Ascending aorta (tissue), 2 donors: ENCODE data around the gene MRPL55. TPM values are rescaled to one million over a fixed set of nuclear protein-coding genes. Genes with fewer than 3 reads are reported as not detected.
A peak's percentile ranks its signal among the peaks of the same experiment; 100 is the strongest.

Source experiments
- DNase-seq, 2 donors: peaks; one replicate each; pipeline ENCODE4 v3.0.0-alpha.2; 2019; ENCODE audit warnings: low spot score in 2 of 2
- H3K27ac ChIP-seq, 2 donors: fragments of 200-600 bp; sonication (generic); one replicate each; pipeline ENCODE4 v1.5.1; 2016 to 2017; ENCODE audit warnings: mild to moderate bottlenecking in 1 of 2
- H3K27me3 ChIP-seq: fragments of 200-600 bp; sonication (generic); one replicate; pipeline ENCODE4 v1.5.1; 2017
- H3K36me3 ChIP-seq, 2 donors: fragments of 200-600 bp; sonication (generic); one replicate each; pipeline ENCODE4 v1.5.1; 2016
- H3K4me1 ChIP-seq, 2 donors: fragments of 200-600 bp; sonication (generic); one replicate each; pipeline ENCODE4 v1.5.1; 2016 to 2017; ENCODE audit warnings: mild to moderate bottlenecking in 1 of 2
- H3K4me3 ChIP-seq, 2 donors: fragments of 200-600 bp; sonication (generic); one replicate each; pipeline ENCODE4 v1.5.1; 2016 to 2017; ENCODE audit warnings: mild to moderate bottlenecking in 1 of 2
- H3K9me3 ChIP-seq, 2 donors: fragments of 200-600 bp; sonication (generic); one replicate each; pipeline ENCODE4 v1.5.1; 2016
- intact Hi-C: fragments of 100-400 bp; cut with DNase I; formaldehyde crosslinking; loops from one replicate; pipeline ENCODE4 v1.15.1; 2023
- total RNA-seq: library from RNA; depleted of rRNA; stranded (reverse); fragments of >200 nt; gene quantifications from one replicate; pipeline ENCODE4 v1.1.0, GENCODE V29; 2016
- TF ChIP-seq, protein P1 (sequence below), 3 experiments: fragments of 200-600 bp in 2 of 3; fragments of 450-650 bp in 1 of 3; sonication (generic) in 2 of 3; IDR thresholded peaks; one replicate each; pipeline ENCODE4 v1.5.1; 2016 to 2019; ENCODE audit warnings: antibody characterized with exemption in 3 of 3, mild to moderate bottlenecking in 1 of 3, moderate library complexity in 1 of 3

The MRPL55 gene
- total RNA-seq, 1 donor from 2014 or later, result 23.6 TPM

DNA sequence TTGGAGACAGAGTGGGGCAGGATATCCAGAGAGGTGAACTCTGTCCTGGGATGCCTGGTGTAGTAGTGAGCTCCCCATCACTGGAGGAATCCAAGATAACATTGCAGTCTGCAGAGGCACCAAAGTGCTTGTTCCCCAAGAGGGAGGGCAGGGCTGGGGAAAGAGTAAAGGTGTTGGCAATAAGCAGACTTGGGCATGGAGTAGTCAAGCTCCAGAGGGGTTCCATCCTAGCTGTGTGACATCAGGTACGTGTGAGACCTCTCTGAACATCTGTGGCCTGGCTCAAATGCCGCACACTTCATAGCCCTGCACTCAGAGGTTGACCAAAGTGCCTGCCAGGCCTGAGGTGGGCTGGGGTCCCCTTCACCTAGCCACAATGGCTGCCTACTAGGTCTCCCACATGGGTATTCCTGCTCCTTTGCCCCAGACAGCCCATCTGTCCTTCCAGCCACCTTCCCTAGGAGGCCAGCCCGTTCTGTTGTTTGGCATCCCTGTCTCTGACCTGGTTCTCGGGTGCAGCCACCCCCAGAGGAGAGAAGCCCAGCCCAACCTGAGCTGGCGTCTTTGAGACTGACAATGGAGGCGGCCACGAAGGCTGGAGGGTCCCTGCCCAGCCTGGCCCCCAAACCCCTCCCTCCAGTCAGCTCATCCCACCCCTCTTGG lies 29.4 kb downstream of the MRPL55 start:
- H3K27me3 ChIP-seq, result no peaks in the 10 kb centered on the region
- H3K36me3 ChIP-seq, result no peaks in the 10 kb centered on the region
- H3K4me3 ChIP-seq, result no peak overlapping the region
- H3K4me1 ChIP-seq, result peaks cover 5 to 11% of the 10 kb centered on the region in 2 donors
- no peak overlapping the region for H3K27ac ChIP-seq
- TF ChIP-seq, protein P1, sequence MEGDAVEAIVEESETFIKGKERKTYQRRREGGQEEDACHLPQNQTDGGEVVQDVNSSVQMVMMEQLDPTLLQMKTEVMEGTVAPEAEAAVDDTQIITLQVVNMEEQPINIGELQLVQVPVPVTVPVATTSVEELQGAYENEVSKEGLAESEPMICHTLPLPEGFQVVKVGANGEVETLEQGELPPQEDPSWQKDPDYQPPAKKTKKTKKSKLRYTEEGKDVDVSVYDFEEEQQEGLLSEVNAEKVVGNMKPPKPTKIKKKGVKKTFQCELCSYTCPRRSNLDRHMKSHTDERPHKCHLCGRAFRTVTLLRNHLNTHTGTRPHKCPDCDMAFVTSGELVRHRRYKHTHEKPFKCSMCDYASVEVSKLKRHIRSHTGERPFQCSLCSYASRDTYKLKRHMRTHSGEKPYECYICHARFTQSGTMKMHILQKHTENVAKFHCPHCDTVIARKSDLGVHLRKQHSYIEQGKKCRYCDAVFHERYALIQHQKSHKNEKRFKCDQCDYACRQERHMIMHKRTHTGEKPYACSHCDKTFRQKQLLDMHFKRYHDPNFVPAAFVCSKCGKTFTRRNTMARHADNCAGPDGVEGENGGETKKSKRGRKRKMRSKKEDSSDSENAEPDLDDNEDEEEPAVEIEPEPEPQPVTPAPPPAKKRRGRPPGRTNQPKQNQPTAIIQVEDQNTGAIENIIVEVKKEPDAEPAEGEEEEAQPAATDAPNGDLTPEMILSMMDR (IDR thresholded peaks at IDR 0.05), result no peak
- intact Hi-C loops, result loop anchor here (5.0 kb wide), 2 partner anchors 342 to 517 kb away; partner anchors contain the start of genes JMJD4, SNAP47 and ZNF678
- H3K9me3 ChIP-seq, result no peaks in the 10 kb centered on the region
- DNase-seq, result no peak

DNA sequence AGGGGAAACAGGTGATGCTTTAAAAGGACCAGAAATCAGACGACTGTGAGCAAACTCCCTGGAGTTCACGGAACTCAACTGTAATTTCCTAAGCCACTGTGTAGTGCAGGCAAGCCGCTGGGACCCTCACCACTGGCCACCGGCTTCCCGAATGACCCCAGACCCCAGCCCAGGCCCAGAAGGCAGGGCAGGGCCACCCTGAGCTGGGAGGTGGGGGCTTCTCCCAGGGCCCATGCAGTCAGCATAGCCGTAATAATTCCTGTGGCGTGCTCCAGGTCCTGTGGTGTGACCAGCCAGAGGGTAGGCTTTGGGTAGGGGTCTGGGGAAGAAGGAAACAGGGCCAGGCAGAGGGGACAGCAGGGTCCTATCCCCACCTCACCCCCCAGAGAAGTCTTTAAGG lies 30.1 kb downstream of the MRPL55 start:
- H3K4me3 ChIP-seq, result no peak overlapping the region
- H3K4me1 ChIP-seq, result peaks cover 0 to 7% of the 10 kb centered on the region in 2 donors
- H3K27ac ChIP-seq, result no peak overlapping the region
- H3K9me3 ChIP-seq, result no peaks in the 10 kb centered on the region
- H3K36me3 ChIP-seq, result no peaks in the 10 kb centered on the region
- TF ChIP-seq, protein P1 (IDR thresholded peaks at IDR 0.05), result no peak
- H3K27me3 ChIP-seq, result no peaks in the 10 kb centered on the region
- no peak for DNase-seq
- intact Hi-C loops, result no loop called here

DNA sequence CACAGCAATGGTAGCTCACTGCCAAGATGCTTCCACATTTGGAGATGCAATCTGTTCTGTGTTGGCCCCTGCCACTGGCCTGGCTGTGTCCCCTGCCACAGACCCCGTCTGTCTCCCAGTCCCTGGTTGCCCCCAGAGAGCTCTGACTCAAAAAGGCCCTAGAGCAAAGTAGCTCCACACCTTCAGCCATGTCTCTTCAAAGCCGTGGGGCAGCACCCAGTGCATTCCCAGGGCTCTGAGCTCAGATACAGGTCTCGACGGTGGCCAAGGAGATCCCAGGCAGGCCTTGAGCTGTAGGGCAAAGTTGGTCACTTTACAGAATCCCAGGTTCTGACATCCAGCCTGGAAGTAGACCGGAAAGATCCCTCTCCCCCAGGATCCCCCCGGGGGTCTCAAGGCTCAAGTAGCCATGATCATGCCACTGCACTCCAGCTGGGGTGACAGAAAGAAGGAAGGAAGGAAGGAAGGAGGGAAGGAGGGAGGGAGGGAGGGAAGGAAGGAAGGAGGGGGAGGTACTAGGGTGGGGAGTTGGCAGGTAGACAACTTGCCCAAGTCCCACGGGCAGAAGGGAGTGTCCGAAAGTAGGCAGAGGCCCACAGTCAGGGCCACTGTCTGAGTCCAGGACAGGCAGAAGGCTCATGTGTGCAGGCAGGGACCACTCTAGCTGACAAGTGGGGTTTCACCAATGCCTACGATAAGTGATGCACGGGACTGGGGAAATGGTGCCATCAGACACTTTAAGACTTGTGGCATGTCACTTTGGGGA lies 31.4 kb downstream of the MRPL55 start:
- Histone ChIP-seq H3K9me3 (no peaks in the 10 kb centered on the region), H3K27me3 (no peaks in the 10 kb centered on the region), H3K36me3 (no peaks in the 10 kb centered on the region), H3K27ac (no peak overlapping the region), H3K4me3 (no peak overlapping the region), H3K4me1 (peaks cover 0 to 7% of the 10 kb centered on the region in 2 donors)
- DNase-seq, result no peak
- intact Hi-C loops, result no loop called here
- TF ChIP-seq, protein P1 (IDR thresholded peaks at IDR 0.05), result no peak

DNA sequence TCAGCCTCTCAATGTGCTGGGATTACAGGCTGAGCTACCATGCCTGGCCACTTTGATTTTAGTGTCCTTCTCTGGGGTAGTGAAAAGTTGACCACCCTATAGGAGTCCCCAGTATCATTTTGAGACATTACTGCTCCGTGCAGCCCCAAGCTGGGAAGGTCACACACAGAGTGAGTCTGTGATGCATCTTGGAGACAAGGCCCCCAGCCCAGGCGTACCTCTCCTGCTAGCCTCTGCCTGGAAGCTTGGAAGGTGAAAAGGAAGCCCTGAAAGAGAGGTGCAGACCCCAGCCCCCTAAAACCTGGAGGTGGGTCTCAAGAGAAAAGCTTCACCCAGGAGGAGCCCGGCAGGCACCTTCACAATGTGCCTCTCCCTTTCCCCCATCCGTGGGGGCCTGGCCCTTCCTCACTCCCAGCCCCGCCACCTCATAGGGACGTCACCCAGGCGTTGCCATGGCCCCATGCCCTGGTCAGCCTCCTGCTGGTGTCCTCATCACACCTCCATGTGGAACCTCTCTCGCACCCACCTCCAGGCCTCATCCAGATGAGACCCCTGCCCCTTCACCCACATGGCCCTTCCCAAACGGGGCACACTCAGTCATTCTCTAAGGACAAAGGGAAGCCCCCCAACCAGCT lies 32.2 kb downstream of the MRPL55 start:
- intact Hi-C loops, result no loop called here
- no peaks in the 10 kb centered on the region for H3K9me3 ChIP-seq
- TF ChIP-seq, protein P1 (IDR thresholded peaks at IDR 0.05), result no peak

DNA sequence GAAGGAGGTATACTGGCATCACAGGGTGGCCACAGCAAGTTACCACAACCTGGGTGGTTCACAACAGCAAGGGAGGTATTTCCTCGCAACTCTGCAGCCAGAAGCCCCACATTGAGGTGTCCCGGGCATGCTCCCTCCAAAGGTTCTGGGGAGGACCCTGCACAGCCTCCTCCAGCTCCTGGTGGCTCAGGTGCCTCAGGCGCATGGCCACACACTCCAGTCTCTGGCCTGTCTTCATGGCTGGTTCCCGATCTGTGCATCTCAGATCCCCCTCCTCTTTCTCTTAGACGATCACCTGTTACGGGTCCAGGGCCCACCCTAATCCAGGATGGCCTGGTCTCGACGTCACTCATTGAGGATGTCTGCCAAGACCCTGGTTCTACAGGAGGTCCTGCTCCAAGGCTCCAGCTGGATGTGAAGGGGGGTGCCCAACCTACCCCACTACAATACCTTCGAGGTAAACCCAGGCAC lies 33.3 kb downstream of the MRPL55 start:
- intact Hi-C loops, result no loop called here
- Histone ChIP-seq H3K36me3 (no peaks in the 10 kb centered on the region), H3K4me1 (no peaks in the 10 kb centered on the region), H3K27ac (no peak overlapping the region), H3K27me3 (no peaks in the 10 kb centered on the region), H3K4me3 (no peak overlapping the region), H3K9me3 (no peaks in the 10 kb centered on the region)
- TF ChIP-seq, protein P1 (IDR thresholded peaks at IDR 0.05), result no peak
- DNase-seq, result peak in 1 of 2 donors; percentile 55

More for the DNA sequence above, 32.2 kb downstream of the MRPL55 start:
- no peaks in the 10 kb centered on the region for H3K27me3 ChIP-seq
- peak in 1 of 2 donors; percentile 58 for DNase-seq
- H3K4me1 ChIP-seq, result peaks cover 0 to 7% of the 10 kb centered on the region in 2 donors
- no peak overlapping the region for H3K27ac ChIP-seq
- H3K4me3 ChIP-seq, result no peak overlapping the region
- H3K36me3 ChIP-seq, result no peaks in the 10 kb centered on the region
